ENCODE measurements around the gene GCSAML.

GCSAML gene

GRCh38 chr1:247574664-247575063 is 25.7 kb downstream of the GCSAML start:
- DNase-seq, result no peak

DNA sequence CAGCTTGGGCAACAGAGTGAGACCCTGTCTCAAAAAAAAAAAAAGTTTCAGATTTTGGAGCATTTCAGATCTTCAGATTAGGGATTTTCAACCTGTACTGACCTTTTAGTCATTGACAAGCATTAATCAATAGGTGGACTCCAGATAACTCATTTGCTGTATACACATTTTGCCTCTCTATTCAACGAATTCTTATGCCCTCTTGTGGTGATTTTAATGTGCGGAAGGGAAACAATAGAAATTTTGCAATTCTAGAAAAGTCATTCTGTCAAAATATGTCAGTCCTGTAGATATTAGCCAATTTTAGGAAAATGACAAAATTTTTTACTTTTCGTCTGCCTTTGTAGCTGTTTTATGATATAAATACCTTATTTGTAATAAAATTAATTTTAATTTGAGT is 27.6 kb downstream of the GCSAML start:
- DNase-seq, result peak; percentile 30 to 80

DNA sequence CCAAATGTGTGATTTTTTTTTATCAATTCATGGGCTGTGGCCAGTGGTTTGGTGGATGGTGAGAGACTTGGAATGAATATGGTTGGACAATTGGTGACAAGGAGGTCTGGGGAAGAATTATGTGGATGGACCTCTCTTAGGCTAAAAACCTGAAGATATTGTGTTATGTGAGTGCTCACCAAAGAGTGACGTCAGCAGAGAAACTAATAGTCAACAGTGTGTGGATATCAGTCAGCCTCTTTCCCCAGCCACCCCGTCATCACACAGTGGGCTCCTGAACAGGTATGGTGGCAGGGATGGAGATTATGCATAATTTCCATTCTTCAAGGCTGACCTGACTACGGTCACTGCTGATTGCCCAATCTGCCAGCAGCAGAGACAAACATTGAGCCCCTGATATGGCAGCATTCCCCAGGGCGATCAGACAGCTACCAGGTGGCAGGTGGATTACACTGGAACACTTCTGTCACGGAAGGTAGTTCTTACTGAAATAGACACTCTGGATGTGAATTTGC is 30.1 kb downstream of the GCSAML start:
- no peak for DNase-seq

GRCh38 chr1:247588060-247588459 is 39.1 kb downstream of the GCSAML start, which contains the start of gene OR2G2:
Gene OR2G2 (plus strand): TSS chr1:247588360. CDS start chr1:247588360, 0 bp downstream.
- no peak for DNase-seq

GRCh38 chr1:247605286-247605685 is 56.4 kb downstream of the GCSAML start, which contains the start of gene OR2G3:
Gene OR2G3 (plus strand): TSS chr1:247605586. CDS start chr1:247605586, 0 bp downstream.
- no peak for DNase-seq

- no peak for DNase-seq
These were observed 64.5 kb downstream of the GCSAML start for GRCh38 chr1:247613405-247613804.

GRCh38 chr1:247614625-247615024 is 65.7 kb downstream of the GCSAML start:
- no peak for DNase-seq
